Transverse colon (tissue), 3 donors: ENCODE results near the gene NEMP2.

Experiments
- CTCF ChIP-seq, 5 experiments: fragments of 200-600 bp in 3 of 5; fragments of 450-650 bp in 2 of 5; sonication (generic) in 3 of 5; IDR thresholded peaks; 1 replicate in 2 of 5; 2 replicates in 3 of 5; pipeline ENCODE4 v1.5.1; 2016 to 2017; ENCODE audit warnings: antibody characterized with exemption in 5 of 5, inconsistent platforms in 3 of 5, mild to moderate bottlenecking in 2 of 5, moderate library complexity in 1 of 5
- POLR2A ChIP-seq: fragments of 450-650 bp; IDR thresholded peaks from one replicate; pipeline ENCODE4 v1.6.1; 2016; ENCODE audit warnings: antibody characterized with exemption, mild to moderate bottlenecking, moderate library complexity

GRCh38 chr2:190507135-190507534 lies 27.4 kb downstream of the NEMP2 start:
- TF ChIP-seq CTCF (IDR thresholded peaks at IDR 0.05), result no peak
- TF ChIP-seq POLR2A, result no peak
